Bladder microvascular endothelial cell (primary cell): ENCODE results near the gene C19orf12. TPM values are rescaled to one million over a fixed set of nuclear protein-coding genes. Genes with fewer than 3 reads are reported as not detected.

ENCODE experiments used
- total RNA-seq: library from RNA; depleted of rRNA; stranded (reverse); fragments of >200 nt; gene quantifications from 2 replicates; pipeline ENCODE4 v1.2.3, GENCODE V29; 2014

The C19orf12 gene
- 11.7 and 22.5 TPM in 2 replicates for total RNA-seq

DNA sequence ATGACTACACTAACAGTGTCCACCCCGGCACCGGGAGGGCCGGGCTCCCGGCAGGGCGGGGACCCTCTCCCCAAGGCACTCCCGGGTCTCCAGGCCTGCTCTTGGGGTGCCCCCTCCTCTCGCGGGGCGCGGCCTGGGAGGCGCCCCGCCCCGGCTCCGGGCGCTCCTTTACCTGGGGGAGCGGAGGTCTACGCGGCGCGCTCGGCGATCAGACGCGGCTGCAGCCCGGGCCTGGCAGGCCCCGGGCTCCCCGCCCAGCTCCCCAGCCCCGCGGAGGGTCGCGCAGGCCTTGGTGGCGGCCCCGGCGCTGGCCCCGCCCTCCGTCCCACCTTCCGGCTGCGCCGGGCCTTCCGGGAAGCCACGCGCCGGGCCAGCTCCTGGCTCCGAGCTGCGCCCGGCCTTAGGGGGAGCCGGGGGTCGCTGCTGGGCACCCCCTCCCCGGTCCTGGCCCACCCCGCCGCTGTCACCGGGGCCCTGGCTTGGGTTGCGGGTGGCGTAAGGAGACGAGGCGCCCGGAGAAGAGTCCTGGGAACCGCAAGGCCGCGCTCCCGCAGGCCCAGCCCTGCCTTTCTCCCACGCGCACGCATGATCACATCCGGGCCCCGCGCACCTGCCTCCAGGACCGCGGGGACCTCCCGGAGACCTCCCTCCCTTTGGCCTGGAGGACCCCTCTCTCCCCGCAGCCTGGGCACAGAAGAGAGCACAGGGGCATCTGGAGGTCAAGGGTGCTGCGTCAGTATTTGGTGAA is at the start of gene C19orf12:
Gene C19orf12, minus strand, starts transcription at position 309 of the 748 bp plus-strand sequence. CDS start 6,848 bp downstream, outside the sequence.

DNA sequence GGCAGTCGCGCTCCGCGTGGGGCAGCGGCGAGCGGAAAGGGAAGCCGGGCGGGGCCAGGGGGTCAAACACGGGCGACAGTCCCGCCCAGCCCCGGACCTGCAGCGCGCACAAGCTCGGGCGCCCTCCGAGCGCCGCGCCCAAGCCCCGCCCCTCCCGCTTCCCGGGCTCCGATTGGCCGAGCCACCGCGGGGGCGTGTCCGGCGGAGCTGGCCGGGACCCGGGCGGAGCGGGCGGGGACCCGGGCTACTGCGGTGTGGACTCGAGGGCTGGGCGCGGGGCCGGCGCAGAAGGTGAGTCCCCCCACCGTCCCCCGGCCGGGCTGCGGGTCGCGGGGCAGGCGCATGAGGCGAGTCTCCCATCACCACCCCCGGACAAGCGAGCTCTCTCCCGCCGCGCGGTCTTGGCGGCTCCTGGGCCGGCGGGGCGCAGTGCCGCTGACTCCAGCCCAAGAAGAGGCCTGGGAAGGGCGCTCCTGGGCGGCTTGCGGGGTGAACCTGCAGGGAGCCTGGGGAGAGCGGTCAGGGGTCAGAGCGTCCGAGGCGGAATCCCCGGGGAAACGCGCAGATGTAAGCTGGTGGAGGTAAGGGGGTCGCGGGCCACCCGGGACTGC is 49.7 kb downstream of the C19orf12 start, which contains the start of gene PLEKHF1:
Gene PLEKHF1, plus strand, starts transcription at position 247 of the 611 bp plus-strand sequence. CDS start 8,379 bp downstream, outside the sequence.

Other genes with a start within 250 kb of the C19orf12 start
- gene VSTM2B, start 189.3 kb downstream of the C19orf12 start, total RNA-seq, result not detected in 2 replicates
- gene POP4, start 109.0 kb downstream of the C19orf12 start, total RNA-seq, result 65.9 and 89.9 TPM in 2 replicates
- gene PLEKHF1, start 49.8 kb downstream of the C19orf12 start, total RNA-seq, result 7.1 and 10.4 TPM in 2 replicates
- gene CCNE1, start 96.7 kb upstream of the C19orf12 start, total RNA-seq, result 4.5 and 12.5 TPM in 2 replicates
- 22.5 and 46.4 TPM in 2 replicates for gene URI1, start 227.0 kb upstream of the C19orf12 start, total RNA-seq